HepG2 (cell line): ENCODE results near the gene C10orf90.

Experiments used
- EHMT2 ChIP-seq: fragments of 200-600 bp; sonication (generic); IDR thresholded peaks from 2 replicates; pipeline ENCODE4 v1.7.0; 2017; ENCODE audit warnings: antibody characterized with exemption, low read depth, low read length, borderline replicate concordance
- EZH2 ChIP-seq: conservative IDR thresholded peaks from 2 replicates; pipeline ENCODE4 v1.6.1; 2012; ENCODE audit warnings: mild to moderate bottlenecking, low read depth, low read length, moderate library complexity
- POLR2AphosphoS5 ChIP-seq: IDR thresholded peaks from 2 replicates; pipeline ENCODE4 v1.6.1; 2012; ENCODE audit warnings: low read depth, low read length
- RAD21 ChIP-seq: fragments of 450-650 bp; formaldehyde crosslinking; IDR thresholded peaks from 2 replicates; pipeline ENCODE4 v1.5.0; 2020; ENCODE audit warnings: mild to moderate bottlenecking
- TBL1XR1 ChIP-seq: fragments of 150-350 bp; IDR thresholded peaks from 2 replicates; pipeline ENCODE4 v1.6.1; 2014; ENCODE audit warnings: borderline replicate concordance, low read length; ENCODE audit not compliant: partially characterized antibody
- ZFP36 ChIP-seq: fragments of 150-350 bp; IDR thresholded peaks from 2 replicates; pipeline ENCODE4 v1.6.1; 2018; ENCODE audit warnings: borderline replicate concordance, low read length, low read depth; ENCODE audit not compliant: partially characterized antibody
- ZNF510 ChIP-seq: sonication (generic); formaldehyde crosslinking; IDR thresholded peaks from 2 replicates; pipeline ENCODE4 v1.4.0; 2020; ENCODE audit warnings: low read depth, mild to moderate bottlenecking, missing genetic modification reagents
- TF ChIP-seq, protein P1 (sequence below): sonication (generic); formaldehyde crosslinking; IDR thresholded peaks from 2 replicates; pipeline ENCODE4 v1.4.0; 2020; ENCODE audit warnings: missing genetic modification reagents

- TF ChIP-seq, protein P1, sequence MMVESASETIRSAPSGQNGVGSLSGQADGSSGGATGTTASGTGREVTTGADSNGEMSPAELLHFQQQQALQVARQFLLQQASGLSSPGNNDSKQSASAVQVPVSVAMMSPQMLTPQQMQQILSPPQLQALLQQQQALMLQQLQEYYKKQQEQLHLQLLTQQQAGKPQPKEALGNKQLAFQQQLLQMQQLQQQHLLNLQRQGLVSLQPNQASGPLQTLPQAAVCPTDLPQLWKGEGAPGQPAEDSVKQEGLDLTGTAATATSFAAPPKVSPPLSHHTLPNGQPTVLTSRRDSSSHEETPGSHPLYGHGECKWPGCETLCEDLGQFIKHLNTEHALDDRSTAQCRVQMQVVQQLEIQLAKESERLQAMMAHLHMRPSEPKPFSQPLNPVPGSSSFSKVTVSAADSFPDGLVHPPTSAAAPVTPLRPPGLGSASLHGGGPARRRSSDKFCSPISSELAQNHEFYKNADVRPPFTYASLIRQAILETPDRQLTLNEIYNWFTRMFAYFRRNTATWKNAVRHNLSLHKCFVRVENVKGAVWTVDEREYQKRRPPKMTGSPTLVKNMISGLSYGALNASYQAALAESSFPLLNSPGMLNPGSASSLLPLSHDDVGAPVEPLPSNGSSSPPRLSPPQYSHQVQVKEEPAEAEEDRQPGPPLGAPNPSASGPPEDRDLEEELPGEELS (CRISPR knock-in tag), result no peak
- TF ChIP-seq ZNF510 (CRISPR knock-in tag) (no peak), POLR2AphosphoS5 (no peak), TBL1XR1 (no peak), RAD21 (CRISPR knock-in tag) (no peak), EZH2 (no peak), ZFP36 (no peak), EHMT2 (no peak)
Observed at GRCh38 chr10:126661841-126662515, 8.5 kb downstream of the C10orf90 start.
